Cardiac muscle cell (in vitro differentiated cells and primary cell): Measurements from ENCODE around the gene RGL4. TPM values are rescaled to one million over a fixed set of nuclear protein-coding genes. Genes with fewer than 3 reads are reported as not detected.

Source experiments
- DNase-seq, 2 donors: peaks; one replicate each; pipeline versions ENCODE4 v3.0.0 to v3.0.0-alpha.2; 2010 to 2017; ENCODE audit warnings: low read depth in 1 of 2, low spot score in 1 of 2
- H3K27ac ChIP-seq: fragments of 200-600 bp; sonication (generic); 2 replicates; pipeline ENCODE4 v1.5.1; 2016
- H3K27me3 ChIP-seq: fragments of 200-600 bp; sonication (generic); 2 replicates; pipeline ENCODE4 v1.6.0; 2016; ENCODE audit warnings: control low read depth
- H3K36me3 ChIP-seq: fragments of 200-600 bp; sonication (generic); 2 replicates; pipeline ENCODE4 v1.5.1; 2016; ENCODE audit warnings: control low read depth
- H3K4me1 ChIP-seq: fragments of 200-600 bp; sonication (generic); 2 replicates; pipeline ENCODE4 v1.8.1; 2017; ENCODE audit warnings: low read depth, mild to moderate bottlenecking, mixed run types
- H3K4me3 ChIP-seq: fragments of 200-600 bp; sonication (generic); 2 replicates; pipeline ENCODE4 v1.5.1; 2016; ENCODE audit warnings: mild to moderate bottlenecking
- H3K9me3 ChIP-seq: fragments of 200-600 bp; sonication (generic); 2 replicates; pipeline ENCODE4 v1.5.1; 2017; ENCODE audit warnings: low read depth, mild to moderate bottlenecking, control low read depth
- CTCF ChIP-seq: IDR thresholded peaks from 2 replicates; pipeline ENCODE4 v1.5.1; 2012; ENCODE audit warnings: low read depth, mild to moderate bottlenecking, low read length
- polyA plus RNA-seq: library from polyadenylated mRNA; unstranded; fragments of >200 nt; fragmentation: Nextera tagmentation; extraction: Ambion mirVana; gene quantifications from 2 replicates; pipeline ENCODE4 v1.2.1, GENCODE V29; 2016
- total RNA-seq: library from RNA; depleted of rRNA; stranded (reverse); fragments of >200 nt; gene quantifications from 2 replicates; pipeline ENCODE4 v1.2.3, GENCODE V29; 2016

RGL4 gene
- total and polyA plus RNA-seq, 2 experiments from 2014 or later, result 1.5 TPM; not detected in 1

- DNase-seq, result no peak
- Histone ChIP-seq H3K27me3 (no peaks in the 10 kb centered on the region), H3K36me3 (no peaks in the 10 kb centered on the region), H3K27ac (no peak overlapping the region), H3K4me1 (no peaks in the 10 kb centered on the region), H3K9me3 (no peaks in the 10 kb centered on the region), H3K4me3 (no peak overlapping the region)
- TF ChIP-seq CTCF, result no peak
These were observed 4.3 kb downstream of the RGL4 start for GRCh38 chr22:23695141-23695540.

DNA sequence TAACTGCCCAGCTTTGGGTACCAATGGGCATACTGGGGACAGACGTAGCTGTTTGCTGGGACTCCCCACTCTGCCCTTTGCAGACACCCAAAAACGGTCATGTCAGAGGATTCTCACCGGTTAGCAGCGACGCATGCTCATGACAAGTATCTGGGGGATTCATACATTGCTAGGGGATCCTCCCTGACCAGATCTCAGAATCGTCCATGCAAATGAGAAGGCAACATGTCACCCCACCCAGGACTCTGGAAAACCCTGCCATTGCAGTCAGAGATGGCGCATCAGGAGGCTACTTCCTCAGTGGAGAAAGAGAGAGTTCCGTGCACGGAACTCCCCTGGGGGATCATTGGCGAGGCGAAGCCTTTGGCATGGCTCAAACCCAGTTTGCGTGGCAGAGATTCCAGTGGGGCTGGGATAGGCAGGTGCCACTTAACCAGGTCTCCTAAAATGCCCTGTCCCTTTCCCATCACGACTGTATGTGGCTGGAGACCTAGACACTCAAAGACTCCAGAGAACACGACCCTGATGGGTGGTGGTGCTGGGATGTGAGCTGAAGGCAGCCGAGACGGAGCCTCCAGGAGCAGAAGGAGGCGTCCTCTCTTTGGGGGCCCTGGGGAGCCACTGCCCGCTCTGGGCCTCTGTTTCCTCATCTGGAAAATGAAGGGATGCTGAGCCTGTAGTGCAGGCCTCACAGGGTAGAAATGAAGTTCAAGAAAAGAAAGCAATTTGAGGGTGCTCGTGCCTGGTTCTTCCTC is 4.9 kb downstream of the RGL4 start:
- Histone ChIP-seq H3K4me1 (no peaks in the 10 kb centered on the region), H3K4me3 (no peak overlapping the region), H3K27ac (no peak overlapping the region), H3K9me3 (no peaks in the 10 kb centered on the region), H3K36me3 (no peaks in the 10 kb centered on the region), H3K27me3 (no peaks in the 10 kb centered on the region)
- TF ChIP-seq CTCF, result no peak
- no peak for DNase-seq

- peak in 1 of 2 donors; percentile 56 for DNase-seq
- no peaks in the 10 kb centered on the region for H3K36me3 ChIP-seq
These were observed 5.6 kb downstream of the RGL4 start for GRCh38 chr22:23696326-23696851.

DNA sequence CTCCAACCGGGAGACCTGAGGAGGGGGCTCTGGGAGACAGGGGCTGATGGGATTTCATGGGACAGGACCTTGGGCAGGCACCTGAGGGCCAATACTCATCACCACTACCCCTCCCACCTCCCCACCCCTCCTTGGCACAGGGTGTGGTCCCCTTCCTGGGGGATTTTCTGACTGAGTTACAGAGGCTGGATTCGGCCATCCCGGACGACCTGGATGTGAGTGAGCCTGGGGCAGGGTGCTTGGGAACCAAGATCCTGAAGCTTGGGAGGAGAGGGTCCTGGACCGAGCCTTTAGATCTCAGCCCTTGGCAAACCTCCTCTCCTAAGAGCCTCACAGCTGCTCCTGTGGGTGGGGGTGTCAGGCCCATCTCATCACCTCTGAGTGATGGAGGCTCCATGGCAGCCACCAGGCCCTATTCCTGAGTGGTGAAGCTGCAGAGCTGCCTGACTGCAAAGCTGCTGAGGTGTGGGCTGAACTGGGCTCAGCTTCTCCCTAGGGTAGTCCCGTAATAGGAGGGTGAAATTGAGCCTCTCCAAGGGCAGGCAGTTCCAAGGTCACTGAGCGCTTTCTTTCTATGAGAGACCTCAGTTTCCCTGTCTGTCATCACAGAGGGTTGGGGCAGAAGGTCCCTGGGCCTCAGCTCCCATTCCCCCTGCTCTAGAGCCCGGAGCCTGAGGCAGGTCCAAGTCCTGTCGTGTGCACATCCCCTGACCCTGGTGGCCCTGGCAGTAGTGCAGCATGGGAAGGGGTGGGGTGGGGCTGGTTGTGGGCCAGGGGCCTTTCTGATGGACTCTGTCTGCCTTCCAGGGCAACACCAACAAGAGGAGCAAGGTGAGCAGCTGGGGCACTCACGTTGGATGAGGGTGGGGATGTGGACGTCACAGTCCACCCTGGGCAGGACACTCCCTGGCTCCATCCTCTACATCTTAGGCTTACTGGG is 6.5 kb downstream of the RGL4 start:
- Histone ChIP-seq H3K4me3 (no peak overlapping the region), H3K27me3 (no peaks in the 10 kb centered on the region), H3K9me3 (no peaks in the 10 kb centered on the region), H3K27ac (no peak overlapping the region), H3K36me3 (no peaks in the 10 kb centered on the region), H3K4me1 (no peaks in the 10 kb centered on the region)
- TF ChIP-seq CTCF, result no peak
- no peak for DNase-seq

More at GRCh38 chr22:23696326-23696851, 5.6 kb downstream of the RGL4 start:
- H3K4me1 ChIP-seq, result no peaks in the 10 kb centered on the region
- H3K27ac ChIP-seq, result no peak overlapping the region
- no peaks in the 10 kb centered on the region for H3K9me3 ChIP-seq
- TF ChIP-seq CTCF, result no peak
- H3K4me3 ChIP-seq, result no peak overlapping the region
- no peaks in the 10 kb centered on the region for H3K27me3 ChIP-seq

GRCh38 chr22:23698094-23698493 is 7.3 kb downstream of the RGL4 start:
- H3K4me3 ChIP-seq, result no peak overlapping the region
- H3K27me3 ChIP-seq, result no peaks in the 10 kb centered on the region
- no peak for TF ChIP-seq CTCF
- H3K36me3 ChIP-seq, result no peaks in the 10 kb centered on the region
- no peak for DNase-seq
- H3K27ac ChIP-seq, result no peak overlapping the region
- H3K9me3 ChIP-seq, result no peaks in the 10 kb centered on the region
- H3K4me1 ChIP-seq, result no peaks in the 10 kb centered on the region
